Cardiac muscle cell (in vitro differentiated cells and primary cell): ENCODE data around the gene EHMT1. TPM values are rescaled to one million over a fixed set of nuclear protein-coding genes. Genes with fewer than 3 reads are reported as not detected.
A peak's percentile ranks its signal among the peaks of the same experiment; 100 is the strongest.

Source experiments
- DNase-seq, 2 donors: peaks; one replicate each; pipeline versions ENCODE4 v3.0.0 to v3.0.0-alpha.2; 2010 to 2017; ENCODE audit warnings: low read depth in 1 of 2, low spot score in 1 of 2
- H3K27ac ChIP-seq: fragments of 200-600 bp; sonication (generic); 2 replicates; pipeline ENCODE4 v1.5.1; 2016
- H3K27me3 ChIP-seq: fragments of 200-600 bp; sonication (generic); 2 replicates; pipeline ENCODE4 v1.6.0; 2016; ENCODE audit warnings: control low read depth
- H3K36me3 ChIP-seq: fragments of 200-600 bp; sonication (generic); 2 replicates; pipeline ENCODE4 v1.5.1; 2016; ENCODE audit warnings: control low read depth
- H3K4me1 ChIP-seq: fragments of 200-600 bp; sonication (generic); 2 replicates; pipeline ENCODE4 v1.8.1; 2017; ENCODE audit warnings: low read depth, mild to moderate bottlenecking, mixed run types
- H3K4me3 ChIP-seq: fragments of 200-600 bp; sonication (generic); 2 replicates; pipeline ENCODE4 v1.5.1; 2016; ENCODE audit warnings: mild to moderate bottlenecking
- H3K9me3 ChIP-seq: fragments of 200-600 bp; sonication (generic); 2 replicates; pipeline ENCODE4 v1.5.1; 2017; ENCODE audit warnings: low read depth, mild to moderate bottlenecking, control low read depth
- polyA plus RNA-seq: library from polyadenylated mRNA; unstranded; fragments of >200 nt; fragmentation: Nextera tagmentation; extraction: Ambion mirVana; gene quantifications from 2 replicates; pipeline ENCODE4 v1.2.1, GENCODE V29; 2016
- total RNA-seq: library from RNA; depleted of rRNA; stranded (reverse); fragments of >200 nt; gene quantifications from 2 replicates; pipeline ENCODE4 v1.2.3, GENCODE V29; 2016
- TF ChIP-seq, protein P1 (sequence below): IDR thresholded peaks from 2 replicates; pipeline ENCODE4 v1.5.1; 2012; ENCODE audit warnings: low read depth, mild to moderate bottlenecking, low read length

Gene EHMT1
- total and polyA plus RNA-seq, 2 experiments from 2014 or later: 55.5 to 93.8 TPM

DNA sequence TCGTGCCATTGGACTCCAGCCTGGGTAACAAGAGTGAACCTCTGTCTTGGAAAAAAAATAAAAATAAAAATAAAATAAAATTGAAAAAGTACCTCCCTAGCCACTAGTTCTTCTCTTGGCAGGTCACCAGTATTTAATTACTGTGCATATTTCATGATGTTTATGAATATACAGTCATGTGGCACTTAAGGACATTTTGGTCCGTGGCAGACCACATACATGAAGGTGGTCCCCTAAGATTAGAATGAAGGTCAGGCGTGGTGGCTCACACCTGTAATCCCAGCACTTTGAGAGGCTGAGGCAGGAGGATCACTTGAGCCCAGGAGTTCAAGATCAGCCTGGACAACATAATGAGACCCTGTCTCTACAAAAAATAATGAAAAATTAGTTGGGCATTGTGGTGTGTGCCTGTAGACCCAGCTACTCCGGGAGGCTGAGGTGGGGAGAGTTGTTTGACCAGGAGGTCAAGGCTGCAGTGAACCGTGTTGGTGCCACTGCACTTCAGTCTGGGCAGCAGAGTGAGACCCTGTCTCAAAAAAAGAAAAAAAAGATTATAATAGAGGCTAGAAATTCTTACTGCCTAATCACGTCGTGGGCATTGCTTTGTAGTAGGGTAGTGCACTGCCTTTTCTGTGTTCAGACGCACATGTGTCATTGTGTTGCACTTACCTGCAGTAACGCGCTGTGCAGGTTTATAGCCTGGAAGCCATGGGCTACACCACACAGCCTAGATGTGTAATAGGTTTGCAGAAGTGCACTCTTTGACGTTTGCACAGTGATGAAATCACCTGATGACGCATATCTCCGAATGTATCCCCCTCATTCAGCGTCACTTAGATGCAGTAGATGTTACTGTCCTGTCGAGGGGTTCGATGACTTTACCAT is 12.8 kb downstream of the EHMT1 start:
- Histone ChIP-seq H3K4me1 (no peaks in the 10 kb centered on the region), H3K4me3 (no peak overlapping the region), H3K36me3 (no peaks in the 10 kb centered on the region), H3K27ac (no peak overlapping the region), H3K27me3 (no peaks in the 10 kb centered on the region), H3K9me3 (no peaks in the 10 kb centered on the region)
- TF ChIP-seq, protein P1, sequence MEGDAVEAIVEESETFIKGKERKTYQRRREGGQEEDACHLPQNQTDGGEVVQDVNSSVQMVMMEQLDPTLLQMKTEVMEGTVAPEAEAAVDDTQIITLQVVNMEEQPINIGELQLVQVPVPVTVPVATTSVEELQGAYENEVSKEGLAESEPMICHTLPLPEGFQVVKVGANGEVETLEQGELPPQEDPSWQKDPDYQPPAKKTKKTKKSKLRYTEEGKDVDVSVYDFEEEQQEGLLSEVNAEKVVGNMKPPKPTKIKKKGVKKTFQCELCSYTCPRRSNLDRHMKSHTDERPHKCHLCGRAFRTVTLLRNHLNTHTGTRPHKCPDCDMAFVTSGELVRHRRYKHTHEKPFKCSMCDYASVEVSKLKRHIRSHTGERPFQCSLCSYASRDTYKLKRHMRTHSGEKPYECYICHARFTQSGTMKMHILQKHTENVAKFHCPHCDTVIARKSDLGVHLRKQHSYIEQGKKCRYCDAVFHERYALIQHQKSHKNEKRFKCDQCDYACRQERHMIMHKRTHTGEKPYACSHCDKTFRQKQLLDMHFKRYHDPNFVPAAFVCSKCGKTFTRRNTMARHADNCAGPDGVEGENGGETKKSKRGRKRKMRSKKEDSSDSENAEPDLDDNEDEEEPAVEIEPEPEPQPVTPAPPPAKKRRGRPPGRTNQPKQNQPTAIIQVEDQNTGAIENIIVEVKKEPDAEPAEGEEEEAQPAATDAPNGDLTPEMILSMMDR: no peak
- no peak for DNase-seq

- no peaks in the 10 kb centered on the region for H3K9me3 ChIP-seq
- no peak overlapping the region for H3K4me3 ChIP-seq
- H3K27me3 ChIP-seq: no peaks in the 10 kb centered on the region
- H3K4me1 ChIP-seq: no peaks in the 10 kb centered on the region
- DNase-seq: no peak
- peak overlapping the region; percentile 51 for H3K27ac ChIP-seq
- TF ChIP-seq, protein P1: no peak
- no peaks in the 10 kb centered on the region for H3K36me3 ChIP-seq
These were observed 13.7 kb downstream of the EHMT1 start for GRCh38 chr9:137632230-137633161.

GRCh38 chr9:137634016-137634415 is 15.2 kb downstream of the EHMT1 start:
- Histone ChIP-seq H3K27me3 (no peaks in the 10 kb centered on the region), H3K4me3 (no peak overlapping the region), H3K36me3 (no peaks in the 10 kb centered on the region), H3K9me3 (no peaks in the 10 kb centered on the region), H3K4me1 (no peaks in the 10 kb centered on the region), H3K27ac (no peak overlapping the region)
- TF ChIP-seq, protein P1: no peak
- no peak for DNase-seq

- Histone ChIP-seq H3K9me3 (no peaks in the 10 kb centered on the region), H3K4me1 (no peaks in the 10 kb centered on the region), H3K4me3 (no peak overlapping the region), H3K27ac (no peak overlapping the region), H3K27me3 (no peaks in the 10 kb centered on the region), H3K36me3 (no peaks in the 10 kb centered on the region)
- TF ChIP-seq, protein P1: no peak
- DNase-seq: no peak
These were observed 19.9 kb downstream of the EHMT1 start for GRCh38 chr9:137638680-137639079.

DNA sequence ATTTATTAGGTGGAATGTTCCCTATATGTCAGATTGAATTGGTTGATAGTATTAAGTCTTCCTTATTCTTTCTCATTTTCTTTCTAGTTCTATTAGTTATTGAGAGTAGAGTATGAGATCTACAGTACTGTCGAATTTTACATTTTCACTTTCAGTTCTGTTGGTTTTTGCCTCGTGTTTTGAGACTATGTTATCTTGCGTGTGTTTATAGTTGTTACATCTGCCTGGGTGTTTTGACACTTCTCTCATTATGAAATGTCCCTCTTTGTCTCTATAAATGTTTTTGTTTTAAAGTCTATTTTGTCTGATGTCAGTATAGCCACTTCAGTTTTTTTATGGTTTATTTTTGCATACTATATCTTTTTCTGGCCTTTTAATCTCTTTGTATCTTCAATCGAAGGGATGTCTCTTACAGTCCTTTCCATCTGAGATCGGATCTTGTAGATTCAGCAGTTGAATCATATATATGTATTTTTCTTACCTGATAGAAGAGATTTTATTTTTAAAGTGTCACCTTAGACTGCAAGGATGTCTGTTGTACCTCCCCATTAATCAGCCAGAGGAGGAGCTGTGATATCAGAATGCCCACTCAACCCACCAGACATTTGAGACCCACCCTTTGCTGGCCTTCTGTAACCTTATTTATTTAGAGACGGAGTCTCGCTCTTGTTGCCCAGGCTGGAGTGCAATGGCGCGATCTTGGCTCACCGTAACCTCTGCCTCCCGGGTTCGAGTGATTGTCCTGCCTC is 20.7 kb downstream of the EHMT1 start:
- Histone ChIP-seq H3K4me1 (no peaks in the 10 kb centered on the region), H3K36me3 (no peaks in the 10 kb centered on the region), H3K27ac (no peak overlapping the region), H3K27me3 (no peaks in the 10 kb centered on the region), H3K4me3 (no peak overlapping the region), H3K9me3 (no peaks in the 10 kb centered on the region)
- TF ChIP-seq, protein P1: no peak
- DNase-seq: peak in 1 of 2 donors; percentile 6
